ENCODE data around the gene CALML6. TPM values are rescaled to one million over a fixed set of nuclear protein-coding genes. Genes with fewer than 3 reads are reported as not detected.

CALML6 gene
- total RNA-seq, 1 experiment from 2014 or later, result 1.7 TPM

- Mint-ChIP-seq H3K27ac (no peak overlapping the region; a peak in 1 of 7 replicates), H3K9me3 (peaks cover 8 to 12% of the 10 kb centered on the region in 2 experiments; a peak in 4 of 5 replicates), H3K36me3 (ENCODE audit: insufficient read depth in 1 of 3, low read depth in 3 of 3) (peaks cover 55 to 67% (median 65%) of the 10 kb centered on the region in 3 experiments), H3K4me1 (peaks cover 31 to 33% of the 10 kb centered on the region in 2 experiments), H3K4me3 (no peak overlapping the region), H3K27me3 (ENCODE audit: low read depth) (no peaks in the 10 kb centered on the region)
- H3T11ph ChIP-seq (ENCODE audit: low read length), result no peak overlapping the region
- H2BK15ac ChIP-seq (ENCODE audit: low read depth, low read length), result no peak overlapping the region
- H2BK20ac ChIP-seq (ENCODE audit: low read depth, low read length, poor library complexity, severe bottlenecking), result no peak overlapping the region
- no CpG with 5 or more reads among the region's 2 CpGs for WGBS (ENCODE audit: extremely low coverage, insufficient read length, low lambda C conversion rate)
- no peak overlapping the region for H3K9ac ChIP-seq (ENCODE audit: extremely low read depth, insufficient read length, low read length)
- H2AK5ac ChIP-seq (ENCODE audit: insufficient read length, low read length), result no peak overlapping the region
- no peak overlapping the region for H4K91ac ChIP-seq (ENCODE audit: insufficient read length, low read depth, low read length)
- H4K20me1 ChIP-seq (ENCODE audit: control insufficient read depth, insufficient read depth, insufficient read length), result no peaks in the 10 kb centered on the region
- H4K5ac ChIP-seq (ENCODE audit: insufficient read length, low read depth, low read length), result no peak overlapping the region
- no peaks in the 10 kb centered on the region for H3K23me2 ChIP-seq (ENCODE audit: insufficient read length, low read depth, low read length, poor library complexity, severe bottlenecking)
- no peak overlapping the region for H2AFZ ChIP-seq (ENCODE audit: low read length)
- no peak for TF ChIP-seq CTCF (conservative IDR thresholded peaks at IDR 0.05)
- no peak overlapping the region for H2BK5ac ChIP-seq (ENCODE audit: insufficient read length, low read length)
- no peak overlapping the region for H2BK120ac ChIP-seq (ENCODE audit: low read depth, low read length, poor library complexity, severe bottlenecking)
- H3K18ac ChIP-seq (ENCODE audit: insufficient read length, low read depth, low read length), result no peak overlapping the region
- peaks cover 13% of the 10 kb centered on the region for H3K79me1 ChIP-seq (ENCODE audit: insufficient read depth, low read depth, low read length, poor library complexity, severe bottlenecking)
- H3K23ac ChIP-seq (ENCODE audit: insufficient read length, low read depth, low read length), result no peak overlapping the region
- DNase-seq, result no peak
- no peak overlapping the region for H3K27ac ChIP-seq (ENCODE audit: insufficient read length, low read depth, low read length)
- H3K27me3 ChIP-seq (ENCODE audit: insufficient read depth, low read length), result no peaks in the 10 kb centered on the region
- peaks cover 84% of the 10 kb centered on the region for H3K79me2 ChIP-seq (ENCODE audit: insufficient read depth, low read length)
- no peak overlapping the region for H4K8ac ChIP-seq (replicated peaks; ENCODE audit: insufficient read length, low read depth, low read length)
- no peaks in the 10 kb centered on the region for H3K4me1 ChIP-seq (ENCODE audit: insufficient read depth, low read length)
- no peak overlapping the region for H3K56ac ChIP-seq (ENCODE audit: insufficient read length, low read depth, low read length)
- H3K14ac ChIP-seq (ENCODE audit: insufficient read depth, low read length), result no peak overlapping the region
- no peaks in the 10 kb centered on the region for H3K9me3 ChIP-seq (ENCODE audit: control insufficient read depth, low read depth, low read length)
- no peak overlapping the region for H3K4me2 ChIP-seq (ENCODE audit: insufficient read depth, insufficient read length, low read length)
- H3K4ac ChIP-seq (ENCODE audit: low read depth, low read length), result no peak overlapping the region
- H2BK12ac ChIP-seq (ENCODE audit: insufficient read length, low read depth, low read length), result no peak overlapping the region
Measured at GRCh38 chr1:1873186-1873585, 41.9 kb upstream of the CALML6 start.

All from H9 (cell line).